Measurements from ENCODE around the gene NINJ1.

Gene NINJ1

DNA sequence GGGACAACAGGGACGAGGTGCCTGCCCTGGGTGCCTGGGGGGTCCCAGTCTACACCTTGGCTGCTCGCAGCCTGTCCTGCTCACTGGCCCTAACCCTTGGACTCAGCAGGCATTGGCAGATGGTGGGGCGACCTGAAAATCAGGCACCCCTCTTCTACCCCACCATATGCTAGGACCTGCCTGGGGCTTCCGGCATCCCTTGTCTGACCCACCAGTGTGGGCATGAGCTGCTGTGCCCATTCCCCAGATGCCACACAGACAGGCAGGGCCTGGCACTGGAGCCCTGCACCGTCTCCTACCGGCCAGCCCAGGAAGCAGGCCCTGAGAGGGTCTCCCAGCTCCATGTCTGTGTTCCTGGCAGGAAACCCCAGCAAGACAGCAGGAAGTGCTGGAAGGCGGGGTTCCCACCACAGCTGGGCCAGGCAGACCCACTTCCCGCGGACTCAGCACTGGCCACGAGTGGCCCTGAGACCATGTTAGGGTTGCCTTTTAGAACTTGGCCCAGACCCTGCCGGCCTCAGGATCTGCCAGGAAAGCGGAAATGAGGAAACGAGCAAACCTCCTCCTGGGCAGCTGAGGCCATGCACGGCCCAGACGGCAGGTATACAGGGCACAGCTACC, 3.1 kb downstream of the NINJ1 start:
- no peak for TF ChIP-seq CTCF (IDR thresholded peaks at IDR 0.05; ENCODE audit: low read depth, low read length)
- no peak overlapping the region for H3K4me3 ChIP-seq (ENCODE audit: low read depth, low read length)

DNA sequence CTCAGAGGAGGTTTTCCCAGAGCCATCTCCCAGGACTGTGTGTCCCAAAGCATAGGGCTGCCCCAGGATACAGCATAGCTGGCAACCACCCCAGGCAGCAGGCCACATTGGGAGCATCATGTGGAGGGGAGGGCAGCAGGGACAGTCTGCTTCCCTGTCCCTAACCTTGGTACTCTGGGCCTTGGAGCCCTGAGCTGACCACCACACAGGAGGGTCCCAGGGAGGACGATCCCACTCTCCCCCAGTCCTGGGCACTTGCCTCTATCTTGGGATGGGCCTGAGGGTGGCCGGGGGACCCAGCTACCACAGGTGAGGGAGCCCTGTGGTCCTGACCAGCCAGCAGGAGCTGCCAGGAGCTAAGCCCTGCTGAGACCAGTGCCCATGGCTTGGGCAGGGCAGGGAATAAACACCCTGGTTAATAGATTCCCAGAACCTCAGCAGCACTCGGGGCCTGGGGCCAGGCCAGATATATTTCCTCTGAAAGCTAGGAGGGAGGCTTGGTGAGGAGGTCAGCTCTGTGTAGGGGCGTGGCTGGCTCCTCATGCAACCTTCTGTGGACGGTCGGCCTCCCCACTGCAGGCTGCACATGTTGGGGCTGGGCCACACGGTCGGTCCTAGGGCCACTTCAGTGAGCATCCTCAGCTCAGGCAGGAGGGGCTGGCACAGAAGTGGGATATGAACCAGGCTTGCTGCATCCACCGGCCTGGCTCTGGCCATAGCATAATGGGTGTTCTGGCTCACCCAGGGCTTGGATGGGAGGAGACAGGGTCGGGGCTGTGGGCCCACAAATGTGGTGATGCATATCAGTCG, 4.2 kb downstream of the NINJ1 start:
- no peak overlapping the region for H3K4me3 ChIP-seq (ENCODE audit: low read depth, low read length)
- no peak for TF ChIP-seq CTCF (IDR thresholded peaks at IDR 0.05; ENCODE audit: low read depth, low read length)

- no peak for TF ChIP-seq CTCF (IDR thresholded peaks at IDR 0.05; ENCODE audit: low read depth, low read length)
- H3K4me3 ChIP-seq (ENCODE audit: low read depth, low read length), result no peak overlapping the region
Measured at GRCh38 chr9:93129286-93129685, 4.8 kb downstream of the NINJ1 start.

DNA sequence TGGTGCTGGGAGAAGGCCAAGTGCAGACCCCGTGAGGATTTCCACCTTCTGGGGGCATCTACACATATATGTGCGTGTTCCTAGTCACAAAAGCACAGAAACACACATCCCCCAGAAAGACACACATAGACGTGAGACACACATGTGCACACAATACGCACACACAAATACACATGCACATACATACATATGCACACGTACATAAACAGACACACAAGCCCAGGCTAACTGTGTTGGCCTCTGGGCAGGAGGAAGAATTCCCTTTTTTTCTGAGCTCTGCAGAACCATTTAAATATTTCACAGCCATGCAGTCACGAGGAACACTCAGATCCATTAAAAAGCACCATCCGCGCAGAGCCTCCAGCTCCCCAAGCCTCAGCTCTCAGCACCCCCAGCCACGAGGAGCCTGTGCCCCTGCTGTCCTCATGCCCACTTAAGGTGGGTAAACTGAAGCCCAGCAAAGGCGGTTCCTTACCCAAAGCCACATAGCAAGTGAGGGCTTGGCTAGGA, 5.3 kb downstream of the NINJ1 start:
- TF ChIP-seq CTCF (IDR thresholded peaks at IDR 0.05; ENCODE audit: low read depth, low read length), result no peak
- H3K4me3 ChIP-seq (ENCODE audit: low read depth, low read length), result no peak overlapping the region

DNA sequence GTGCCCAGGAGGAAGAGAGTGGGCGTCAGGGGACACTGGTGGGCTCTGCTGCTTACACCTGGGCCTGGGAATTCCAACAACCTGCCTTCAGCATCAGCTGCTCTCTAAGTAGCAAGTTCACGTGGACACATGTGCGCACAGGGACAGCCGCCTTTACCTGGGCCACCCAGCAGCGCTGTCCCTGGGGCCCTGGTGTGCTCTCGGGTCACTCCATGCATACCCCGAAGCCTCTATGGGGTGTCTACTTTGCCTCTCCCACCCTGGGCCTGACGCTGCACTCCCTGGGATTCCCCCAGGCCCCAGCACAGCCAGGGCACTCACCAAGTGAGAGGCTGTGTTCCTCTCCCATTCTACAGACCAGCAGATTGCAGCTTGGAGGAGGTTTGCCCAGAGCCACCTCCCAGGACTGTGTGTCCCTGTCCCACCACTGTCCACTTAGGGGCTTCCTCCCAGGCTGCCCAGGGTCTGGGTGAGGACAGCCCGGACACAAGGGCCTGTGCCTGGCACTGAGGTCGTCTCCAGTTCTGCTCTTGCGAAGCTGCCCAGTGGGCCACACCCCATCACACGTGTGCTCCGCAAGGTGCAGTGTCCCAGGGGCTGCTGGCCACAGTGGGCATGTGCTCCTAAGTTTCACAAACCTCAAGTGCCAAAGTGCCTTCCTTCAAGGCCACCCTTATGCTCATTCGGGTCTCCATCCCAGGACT, 5.9 kb downstream of the NINJ1 start:
- no peak overlapping the region for H3K4me3 ChIP-seq (ENCODE audit: low read depth, low read length)
- no peak for TF ChIP-seq CTCF (IDR thresholded peaks at IDR 0.05; ENCODE audit: low read depth, low read length)

GRCh38 chr9:93127395-93127911, 6.6 kb downstream of the NINJ1 start:
- no peak; the same call in 1 of the 2 replicates for TF ChIP-seq CTCF (IDR thresholded peaks at IDR 0.05; ENCODE audit: low read depth, low read length)
- no peak overlapping the region for H3K4me3 ChIP-seq (ENCODE audit: low read depth, low read length)
